PFSK-1 (cell line): Measurements from ENCODE around the gene ANKRD10.

Source experiments
- FOXP2 ChIP-seq: optimal IDR thresholded peaks from 2 replicates; pipeline ENCODE3; 2011; ENCODE audit warnings: borderline replicate concordance, control low read depth, inconsistent platforms; ENCODE audit not compliant: insufficient read depth; ENCODE audit errors: extremely low read length, extremely low read depth
- POLR2AphosphoS5 ChIP-seq: IDR thresholded peaks from 2 replicates; pipeline ENCODE4 v1.6.1; 2012; ENCODE audit warnings: low read depth, mild to moderate bottlenecking, control low read depth, low read length, moderate library complexity
- REST ChIP-seq, 2 experiments: IDR thresholded peaks; 2 replicates each; pipeline versions ENCODE4 v1.6.1 to v1.8.0; 2011 to 2012; ENCODE audit warnings: low read depth in 2 of 2, low read length in 2 of 2, control low read depth in 1 of 2, inconsistent platforms in 1 of 2, mild to moderate bottlenecking in 1 of 2, moderate library complexity in 1 of 2; ENCODE audit not compliant: insufficient read depth in 1 of 2
- SIN3A ChIP-seq: IDR thresholded peaks from 2 replicates; pipeline ENCODE4 v1.6.1; 2012; ENCODE audit warnings: mild to moderate bottlenecking, low read length, moderate library complexity, borderline replicate concordance; ENCODE audit not compliant: insufficient read depth
- TAF1 ChIP-seq: IDR thresholded peaks from 2 replicates; pipeline ENCODE4 v1.6.1; 2012; ENCODE audit warnings: low read length, control low read depth, borderline replicate concordance; ENCODE audit not compliant: insufficient read depth

ANKRD10 gene

GRCh38 chr13:110885516-110885915 lies 29.4 kb downstream of the ANKRD10 start:
- TF ChIP-seq SIN3A (no peak), REST (IDR thresholded peaks at IDR 0.05; ENCODE audit: insufficient read depth in 1 of 2, low read depth in 2 of 2, low read length in 2 of 2) (no peak), TAF1 (no peak), POLR2AphosphoS5 (no peak), FOXP2 (no peak)

GRCh38 chr13:110884517-110884916 lies 30.4 kb downstream of the ANKRD10 start:
- TF ChIP-seq REST (IDR thresholded peaks at IDR 0.05; ENCODE audit: insufficient read depth in 1 of 2, low read depth in 2 of 2, low read length in 2 of 2) = no peak

- TF ChIP-seq FOXP2 = no peak
- no peak for TF ChIP-seq TAF1
- TF ChIP-seq REST (IDR thresholded peaks at IDR 0.05; ENCODE audit: insufficient read depth in 1 of 2, low read depth in 2 of 2, low read length in 2 of 2) = no peak
- no peak for TF ChIP-seq SIN3A
- no peak for TF ChIP-seq POLR2AphosphoS5
Measured at GRCh38 chr13:110883542-110883941, 31.3 kb downstream of the ANKRD10 start.

GRCh38 chr13:110882972-110883371 lies 31.9 kb downstream of the ANKRD10 start:
- TF ChIP-seq REST (IDR thresholded peaks at IDR 0.05; ENCODE audit: insufficient read depth in 1 of 2, low read depth in 2 of 2, low read length in 2 of 2) (no peak), POLR2AphosphoS5 (no peak), FOXP2 (no peak), SIN3A (no peak), TAF1 (no peak)

- TF ChIP-seq REST (IDR thresholded peaks at IDR 0.05; ENCODE audit: insufficient read depth in 1 of 2, low read depth in 2 of 2, low read length in 2 of 2) = no peak
- TF ChIP-seq FOXP2 = no peak
- no peak for TF ChIP-seq TAF1
- TF ChIP-seq POLR2AphosphoS5 = no peak
- no peak for TF ChIP-seq SIN3A
Measured at GRCh38 chr13:110881839-110882627, 32.8 kb downstream of the ANKRD10 start.
